GM19397 (cell line): ENCODE data around the gene GRIA3.

Experiments
- ATAC-seq: cut with Tn5 transposase; IDR thresholded peaks from one replicate; pipeline ENCODE4 v1.9.1; 2021; ENCODE audit warnings: mild to moderate bottlenecking, moderate library complexity; ENCODE audit not compliant: unreplicated experiment

Gene GRIA3

DNA sequence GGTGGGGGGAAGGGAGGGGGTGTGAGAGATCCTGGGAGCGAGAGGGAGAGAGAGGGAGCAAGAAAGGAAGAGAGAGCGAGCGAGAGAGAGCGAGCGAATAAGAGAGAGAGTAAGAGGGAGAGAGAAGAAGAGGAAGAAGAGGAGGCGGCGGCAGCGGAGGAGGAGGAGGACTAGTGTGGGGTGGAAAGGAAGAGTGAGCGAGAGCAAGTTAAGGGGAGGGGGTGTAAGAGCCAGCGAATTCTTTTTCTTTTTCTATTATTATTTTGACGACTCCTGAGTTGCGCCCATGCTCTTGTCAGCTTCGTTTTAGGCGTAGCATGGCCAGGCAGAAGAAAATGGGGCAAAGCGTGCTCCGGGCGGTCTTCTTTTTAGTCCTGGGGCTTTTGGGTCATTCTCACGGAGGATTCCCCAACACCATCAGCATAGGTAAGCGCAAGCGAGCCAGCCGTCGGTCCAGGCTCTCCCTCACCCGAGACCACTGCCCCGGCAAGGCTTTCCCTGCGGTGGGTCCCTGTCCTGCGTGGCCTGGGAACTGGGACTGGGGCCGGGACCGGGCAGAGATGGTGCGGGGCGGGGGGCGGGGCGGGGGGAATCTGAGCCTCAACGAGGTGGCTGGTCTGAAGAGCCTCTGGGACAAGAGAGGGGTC lies at the start of gene GRIA3:
Gene GRIA3 (plus strand): TSS at position 60 of the 647 bp plus-strand sequence. CDS start 258 bp downstream, at position 318.
- no peak for ATAC-seq

DNA sequence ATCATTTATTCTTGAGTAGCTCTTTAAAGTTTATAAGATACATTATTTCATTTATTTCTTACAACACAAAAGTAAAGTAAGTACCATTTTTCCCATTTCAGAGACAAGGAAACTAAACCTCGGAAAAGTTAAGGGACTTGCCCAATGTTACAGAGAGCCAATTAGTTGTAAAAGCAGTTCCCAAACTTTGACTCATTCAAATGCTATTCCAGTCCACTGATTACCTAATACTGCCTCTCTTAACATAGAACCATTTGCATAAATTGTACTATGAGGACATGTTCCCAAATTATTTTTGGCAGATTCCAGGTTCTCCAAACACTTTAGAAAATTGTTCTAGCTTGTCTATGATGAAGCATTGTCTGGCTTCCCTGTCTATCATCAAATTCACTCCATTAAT lies 45.6 kb upstream of the GRIA3 start:
- no peak for ATAC-seq

DNA sequence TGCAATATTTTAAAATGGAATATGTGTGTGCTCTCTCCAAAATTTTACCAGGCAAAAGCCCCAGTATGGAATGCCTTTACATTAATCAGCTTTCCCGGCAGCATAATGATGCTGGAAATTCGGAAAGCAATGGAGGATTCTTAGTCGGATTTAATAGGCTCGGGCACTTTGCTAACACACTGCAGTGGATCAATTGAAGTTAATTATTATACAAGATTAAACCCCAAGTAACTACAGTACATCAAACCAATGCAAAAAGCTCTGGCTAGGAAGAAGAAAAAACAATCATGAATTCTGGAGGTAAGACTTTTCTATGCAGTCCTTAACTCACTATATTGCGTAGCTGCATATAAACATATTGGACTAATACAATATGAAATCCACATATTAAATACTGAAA lies 43.6 kb upstream of the GRIA3 start:
- ATAC-seq: no peak

DNA sequence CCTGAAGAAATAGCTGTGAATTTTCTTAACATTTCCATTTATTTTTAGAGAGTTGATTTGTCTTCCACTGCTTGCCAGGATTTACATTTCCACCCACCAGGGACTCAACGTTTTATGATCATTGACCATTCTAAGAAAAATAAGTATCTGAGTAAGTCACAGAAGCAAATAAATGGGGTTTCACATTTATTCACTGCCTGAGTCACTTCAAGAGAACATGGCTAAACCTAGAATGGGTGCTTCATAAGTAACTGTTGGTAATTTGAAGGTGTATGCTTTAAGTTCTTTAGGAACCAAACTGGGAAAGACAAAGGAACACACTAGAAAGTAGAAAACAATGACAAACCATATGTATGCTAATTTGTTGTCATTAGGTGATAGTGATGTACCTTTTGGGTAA lies 43.2 kb upstream of the GRIA3 start:
- ATAC-seq: no peak

DNA sequence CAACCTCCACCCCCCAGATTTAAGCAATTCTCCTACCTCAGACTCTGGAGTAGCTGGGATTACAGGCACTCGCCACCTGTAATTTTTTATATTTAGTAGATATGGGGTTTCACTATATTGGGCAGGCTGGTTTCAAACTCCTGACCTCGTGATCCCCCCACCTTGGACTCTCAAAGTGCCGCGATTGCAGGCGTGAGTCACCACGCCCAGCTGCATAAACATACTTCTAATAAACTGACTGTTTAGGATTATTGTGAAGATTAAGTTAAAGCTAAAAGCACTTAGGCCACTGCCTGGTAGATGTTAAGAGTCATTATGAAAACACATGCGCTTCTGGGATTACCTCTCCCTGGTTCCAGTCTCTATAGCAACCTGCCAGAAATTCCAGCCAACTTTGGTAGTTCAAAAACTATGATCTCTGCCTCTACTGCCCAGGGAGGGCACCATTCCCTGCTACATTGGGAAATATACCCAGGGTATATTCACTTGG lies 30.2 kb upstream of the GRIA3 start:
- ATAC-seq: no peak

DNA sequence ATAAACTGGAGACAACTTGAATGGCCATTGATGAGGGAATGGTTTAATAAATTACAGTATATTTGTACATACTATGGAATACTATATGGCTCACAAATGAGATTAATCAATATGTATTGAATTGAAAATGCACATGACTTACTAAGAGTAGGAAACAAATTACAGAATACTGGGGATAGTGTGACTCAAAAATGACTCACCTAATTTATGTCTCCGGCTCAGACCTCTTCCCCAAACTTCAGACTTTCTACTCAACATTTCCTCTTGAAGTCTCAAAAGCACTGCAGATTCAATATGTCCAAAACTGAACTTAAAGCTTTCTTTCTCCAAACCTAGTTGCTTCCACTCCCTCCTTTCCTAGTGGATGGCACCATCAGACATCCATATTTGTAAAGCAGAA lies 28.8 kb upstream of the GRIA3 start:
- no peak for ATAC-seq

DNA sequence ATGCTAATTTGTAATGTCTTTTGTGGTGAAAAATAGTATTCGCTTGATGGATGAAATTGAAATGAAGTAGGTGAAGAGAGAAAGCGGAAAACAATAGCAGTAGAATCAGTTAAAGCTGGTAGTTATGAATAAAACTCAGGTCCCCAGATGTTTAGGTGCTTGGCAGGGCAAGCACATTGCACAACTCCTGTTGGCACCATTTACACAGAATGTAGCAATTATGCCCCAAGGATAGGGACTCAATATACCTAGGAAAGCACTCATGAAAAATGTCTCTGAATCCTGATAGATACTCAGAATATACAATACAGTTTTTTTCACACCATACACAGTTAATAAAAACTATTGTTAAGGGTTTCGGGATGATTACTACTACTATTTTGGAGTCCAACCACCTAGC lies 26.5 kb upstream of the GRIA3 start:
- no peak for ATAC-seq

DNA sequence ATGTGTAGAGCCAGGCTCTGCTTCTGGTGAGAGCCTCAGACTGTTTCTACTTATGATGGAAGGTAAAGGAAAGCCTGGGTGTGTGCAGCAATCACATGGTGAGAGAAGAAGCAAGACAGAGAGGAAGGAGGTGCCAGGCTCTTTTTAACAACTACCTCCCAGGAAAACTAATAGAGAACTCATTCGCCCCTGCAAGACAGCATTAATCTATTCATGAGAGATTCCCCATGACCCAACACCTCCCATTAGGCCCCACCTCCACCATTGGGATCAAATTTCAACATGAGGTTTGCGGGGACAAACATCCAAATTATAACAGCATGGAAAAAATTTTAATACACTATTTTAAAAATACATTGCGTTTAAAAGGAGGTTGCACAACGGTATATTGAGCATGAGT lies 24.7 kb upstream of the GRIA3 start:
- ATAC-seq: no peak

DNA sequence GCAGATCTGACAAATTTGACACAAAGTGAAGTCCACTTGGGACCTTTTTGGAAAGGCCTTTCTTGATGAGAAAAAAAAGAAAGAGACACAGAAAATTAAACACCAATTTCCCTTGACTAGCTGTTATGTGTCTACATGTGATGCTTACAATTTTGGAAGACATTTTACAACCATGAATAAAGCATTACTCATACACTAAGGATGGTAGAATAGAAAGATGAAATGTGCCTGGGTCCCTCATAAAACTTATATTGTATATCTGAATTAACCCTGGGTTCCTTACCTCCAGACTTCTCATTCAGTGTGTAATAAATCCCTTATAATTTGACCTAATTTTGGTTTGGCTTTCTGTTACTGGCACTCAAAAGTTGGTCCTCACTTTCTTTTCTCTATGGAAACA lies 16.5 kb upstream of the GRIA3 start:
- ATAC-seq: no peak

DNA sequence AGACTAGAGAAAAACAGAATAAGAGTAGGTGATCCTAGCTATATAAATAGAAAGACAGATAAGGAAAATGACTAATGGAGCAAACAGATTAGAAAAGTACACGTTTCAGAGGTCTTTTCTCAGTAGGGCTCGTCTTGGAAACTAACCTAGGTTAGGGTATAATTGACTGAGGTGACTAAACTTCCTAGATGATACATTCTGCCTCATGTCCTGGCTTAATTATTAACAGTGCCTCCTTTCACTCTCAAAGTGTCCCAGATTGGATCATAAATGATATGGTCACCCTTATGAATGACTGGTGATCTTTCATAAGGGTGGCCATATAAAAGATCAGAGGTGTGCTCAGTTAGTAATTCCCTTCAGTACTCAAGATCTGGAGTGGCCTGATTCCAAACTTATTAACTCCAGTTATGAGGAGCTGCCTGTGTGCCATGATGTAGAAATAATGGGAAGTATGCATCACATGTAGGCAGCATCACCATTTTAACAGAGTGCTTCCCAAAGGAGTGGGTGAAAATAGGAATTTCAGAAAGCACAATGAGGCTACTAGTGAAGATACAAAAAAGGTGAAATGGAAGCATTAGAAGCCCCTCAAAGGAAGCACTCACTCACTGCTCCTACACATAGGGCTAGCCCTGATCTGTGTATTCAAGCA lies 14.7 kb upstream of the GRIA3 start:
- no peak for ATAC-seq

DNA sequence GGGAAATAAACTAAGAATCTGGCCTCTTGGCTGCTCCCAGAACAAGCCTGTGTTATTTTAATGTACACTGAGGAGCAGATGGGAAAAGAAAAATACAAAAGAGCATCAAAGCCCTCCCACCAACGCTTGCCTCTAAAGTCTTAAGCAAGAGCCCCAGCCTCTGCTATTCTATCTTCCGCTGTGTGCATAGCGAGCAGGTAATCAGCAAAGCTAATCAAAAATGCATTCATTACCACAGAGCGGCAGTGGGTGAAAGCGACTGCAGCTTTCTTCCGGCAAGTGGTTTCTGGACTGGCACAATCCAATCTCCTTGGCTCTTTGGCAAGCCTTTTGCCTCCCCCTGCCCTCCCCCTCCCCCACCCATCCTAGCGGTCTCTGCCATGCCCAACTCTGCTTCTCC lies 13.5 kb upstream of the GRIA3 start:
- ATAC-seq: no peak

DNA sequence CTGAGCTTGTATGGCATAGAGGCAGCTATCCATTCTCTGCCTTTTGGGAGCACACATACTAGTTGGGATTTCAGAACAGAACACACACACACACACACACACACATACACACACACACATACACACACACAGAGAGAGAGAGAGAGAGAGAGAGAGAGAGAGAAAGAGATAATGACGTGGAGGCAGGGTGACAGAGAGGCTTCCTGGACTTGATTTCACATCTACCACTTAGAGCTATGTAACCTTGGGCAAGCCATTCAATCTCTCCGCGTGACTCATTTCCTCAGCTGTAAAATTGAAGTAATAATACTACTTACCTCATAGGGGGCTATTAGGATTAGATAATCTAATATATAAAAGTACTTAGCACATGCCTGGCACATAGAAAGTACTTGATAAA lies 12.3 kb upstream of the GRIA3 start:
- no peak for ATAC-seq

DNA sequence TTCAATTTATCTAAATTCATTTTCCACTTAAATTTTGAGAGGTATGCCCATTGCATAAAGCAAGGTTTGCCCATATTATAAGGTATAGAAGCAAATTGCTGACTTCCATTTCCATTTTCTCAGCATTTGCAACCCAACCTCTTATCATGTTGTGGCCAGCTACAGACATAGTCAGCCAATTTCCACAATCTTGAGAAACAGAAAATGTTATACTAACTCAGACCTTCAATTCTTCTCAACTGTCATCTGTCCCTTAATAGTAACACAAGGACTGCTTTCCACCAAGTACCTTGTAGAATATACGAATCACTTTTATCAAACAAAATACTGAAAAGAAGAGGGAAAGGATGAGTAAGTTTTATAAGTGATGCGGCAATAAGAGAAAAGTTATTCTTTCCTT lies 11.2 kb upstream of the GRIA3 start:
- ATAC-seq: no peak

DNA sequence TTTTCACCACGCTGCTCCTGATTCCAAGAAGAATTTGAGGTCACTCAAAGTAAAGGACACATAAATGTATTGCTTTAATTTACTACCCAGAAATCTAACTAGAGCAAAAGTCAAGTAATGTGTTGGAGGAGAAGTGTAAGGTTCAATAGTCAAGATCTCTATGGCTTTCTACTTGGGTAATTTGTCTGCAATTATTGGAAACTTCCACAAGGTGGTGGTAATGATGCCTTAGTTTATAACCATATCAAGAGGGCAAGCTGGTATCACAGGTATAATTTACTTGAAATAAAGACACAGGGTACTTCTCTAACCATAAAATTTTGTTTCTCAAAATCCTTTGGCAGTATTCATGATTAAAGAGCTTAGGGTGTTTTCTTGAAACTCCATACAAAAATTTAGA lies 10.2 kb upstream of the GRIA3 start:
- no peak for ATAC-seq

DNA sequence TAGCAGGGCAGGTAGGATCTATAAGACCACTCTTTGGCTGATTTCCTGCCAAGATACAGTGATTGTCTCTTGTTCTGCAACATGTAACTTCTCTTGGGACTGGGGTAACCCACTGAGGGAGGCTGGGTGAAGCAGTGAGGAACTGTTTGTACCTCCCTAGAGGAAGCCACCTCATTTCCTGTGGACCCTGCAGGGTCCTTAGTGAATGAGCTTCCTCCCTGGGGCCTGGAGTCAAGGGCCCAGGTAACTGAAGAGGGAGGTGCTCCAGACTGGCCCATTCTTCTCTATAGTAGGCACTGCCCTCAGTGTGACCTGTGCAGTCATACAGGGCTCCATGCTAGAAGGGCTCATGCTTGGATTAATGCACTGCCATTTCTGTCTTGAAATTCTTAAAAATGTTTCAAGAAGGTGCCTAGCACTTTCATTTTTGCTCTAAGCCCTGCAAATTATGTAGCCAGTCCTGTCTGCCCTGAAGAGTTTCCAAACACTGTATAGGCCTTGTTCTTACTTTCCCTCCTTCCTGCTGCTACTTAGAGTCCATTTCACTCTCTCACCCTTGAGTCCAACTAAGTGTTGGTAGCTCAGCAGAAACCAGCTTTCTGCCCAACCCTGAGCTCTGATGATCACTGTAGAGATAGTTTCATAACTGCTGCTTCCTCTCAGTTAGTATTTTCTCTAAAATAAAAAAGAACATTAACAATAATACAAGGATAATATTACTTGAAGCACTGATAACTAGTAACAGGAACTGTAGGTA lies 8.5 kb upstream of the GRIA3 start:
- ATAC-seq: no peak

DNA sequence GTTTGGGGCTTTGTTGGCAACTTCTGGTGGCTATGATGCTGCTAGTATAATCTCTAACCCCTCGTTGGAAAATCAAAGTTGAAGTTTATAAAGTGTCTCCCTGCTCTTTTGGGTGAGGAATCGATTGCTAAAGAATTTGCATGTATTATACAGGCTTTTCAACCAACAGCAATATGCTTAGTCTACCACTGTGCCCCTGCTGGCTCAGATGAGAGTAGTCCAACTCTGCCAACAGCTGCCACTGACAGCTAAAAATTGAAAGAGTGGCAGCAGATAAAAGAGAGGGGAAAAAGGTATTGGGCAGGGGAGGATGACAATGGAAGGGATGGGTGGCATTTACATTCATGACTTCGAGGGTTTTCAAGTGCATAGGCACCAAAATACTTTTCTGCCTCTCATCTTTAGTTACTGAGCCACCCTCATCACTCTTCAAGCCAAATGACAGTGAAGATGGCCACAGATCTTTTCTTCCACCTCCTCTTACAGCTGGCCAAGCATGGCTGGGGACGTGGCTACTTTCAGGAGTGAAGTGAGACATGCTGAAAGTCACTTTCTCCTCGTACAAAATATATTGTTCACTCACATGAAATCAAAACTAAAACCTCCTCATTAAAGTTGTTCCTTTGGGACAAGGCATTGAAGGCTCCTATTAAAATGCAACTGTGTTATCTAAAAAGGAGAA lies 2.7 kb upstream of the GRIA3 start:
- ATAC-seq: no peak

DNA sequence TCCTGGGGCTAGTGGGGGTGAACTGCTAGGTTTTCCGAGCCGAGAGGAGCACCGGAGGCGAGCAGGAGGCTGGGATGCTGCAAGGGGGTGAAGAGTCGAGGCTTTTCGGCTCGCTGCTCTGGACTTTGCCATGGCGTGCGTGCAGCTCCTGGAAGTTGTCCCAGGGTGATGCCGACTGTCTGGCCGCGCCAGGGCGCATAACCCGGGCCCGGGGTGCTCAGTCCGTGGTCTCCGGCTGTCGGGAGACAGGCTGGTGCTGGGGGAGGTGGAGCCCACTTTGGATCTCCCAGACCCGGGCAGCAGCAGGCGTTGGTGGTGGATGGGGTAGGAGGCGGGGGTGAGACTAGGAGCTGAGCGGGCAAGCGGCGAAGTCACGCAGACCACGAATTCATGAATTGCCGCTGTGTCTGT lies 793 bp downstream of the GRIA3 start:
- ATAC-seq: no peak

DNA sequence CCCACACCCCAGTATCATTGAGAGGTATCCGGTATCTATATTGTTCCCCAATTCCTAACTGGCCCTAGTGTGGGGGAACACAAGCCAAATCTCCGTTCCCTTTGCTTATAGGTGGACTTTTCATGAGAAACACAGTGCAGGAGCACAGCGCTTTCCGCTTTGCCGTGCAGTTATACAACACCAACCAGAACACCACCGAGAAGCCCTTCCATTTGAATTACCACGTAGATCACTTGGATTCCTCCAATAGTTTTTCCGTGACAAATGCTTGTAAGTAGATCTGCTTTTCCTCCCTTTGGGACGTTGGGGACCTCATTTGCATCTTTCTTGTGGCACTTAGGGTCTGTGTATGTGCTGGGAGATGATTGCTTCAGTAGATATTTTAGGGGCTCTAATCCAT lies 1.6 kb downstream of the GRIA3 start:
- no peak for ATAC-seq

DNA sequence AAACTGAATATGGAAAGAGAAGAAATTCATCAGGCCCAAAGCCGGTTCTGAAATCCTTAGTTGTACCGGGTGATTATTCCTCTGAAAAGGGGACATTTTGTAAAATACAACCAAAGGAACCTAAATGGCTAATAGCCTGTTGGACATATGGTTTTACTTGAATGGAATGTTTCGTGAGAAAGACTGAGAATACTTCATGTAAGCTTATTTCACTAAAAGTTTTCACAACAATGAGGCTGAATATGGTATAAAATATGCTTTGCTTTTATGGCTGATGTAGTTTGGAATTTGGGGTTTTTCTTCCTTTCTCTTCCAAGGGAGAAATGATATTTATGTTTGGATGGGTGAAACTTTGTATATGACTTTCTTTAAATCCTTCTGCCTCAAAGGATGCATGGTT lies 2.7 kb downstream of the GRIA3 start:
- ATAC-seq: no peak

DNA sequence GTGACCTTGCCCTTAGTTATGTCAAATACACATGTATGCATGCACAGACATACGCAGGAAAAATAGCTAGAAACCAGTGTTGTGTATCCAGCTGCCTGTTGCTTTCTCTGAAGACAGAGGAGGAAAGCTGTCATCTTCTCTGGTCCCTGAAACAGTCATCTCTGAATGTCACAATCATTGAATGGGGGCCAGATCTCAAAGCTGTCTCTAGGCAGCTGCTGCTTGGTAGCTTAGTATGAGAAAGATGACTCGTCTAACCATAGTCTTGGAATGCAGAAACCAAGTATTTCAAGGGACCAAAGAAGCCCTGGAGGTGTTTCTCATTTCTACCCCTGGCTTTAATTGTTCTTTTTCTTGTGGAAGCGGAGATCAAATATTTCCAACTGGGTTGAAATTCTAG lies 4.0 kb downstream of the GRIA3 start:
- no peak for ATAC-seq

DNA sequence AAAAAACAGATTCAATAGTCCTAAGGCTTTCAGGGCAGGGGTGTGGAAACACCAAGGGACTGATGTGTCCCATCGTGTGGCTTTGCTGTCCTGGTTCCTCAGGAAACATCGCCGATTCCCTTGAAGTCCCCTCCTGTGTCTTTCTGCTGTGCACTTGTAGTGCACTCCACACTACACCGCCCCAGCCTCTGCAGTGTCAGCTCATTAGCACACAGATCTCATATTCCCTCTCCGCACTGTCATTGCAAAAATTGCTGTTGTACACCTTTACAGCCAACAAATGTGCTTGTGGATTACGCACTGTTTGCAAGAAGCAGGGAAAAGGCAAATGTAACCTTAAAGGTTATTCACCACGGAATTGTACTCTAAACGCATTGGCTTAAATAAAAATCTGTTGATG lies 5.3 kb downstream of the GRIA3 start:
- no peak for ATAC-seq

DNA sequence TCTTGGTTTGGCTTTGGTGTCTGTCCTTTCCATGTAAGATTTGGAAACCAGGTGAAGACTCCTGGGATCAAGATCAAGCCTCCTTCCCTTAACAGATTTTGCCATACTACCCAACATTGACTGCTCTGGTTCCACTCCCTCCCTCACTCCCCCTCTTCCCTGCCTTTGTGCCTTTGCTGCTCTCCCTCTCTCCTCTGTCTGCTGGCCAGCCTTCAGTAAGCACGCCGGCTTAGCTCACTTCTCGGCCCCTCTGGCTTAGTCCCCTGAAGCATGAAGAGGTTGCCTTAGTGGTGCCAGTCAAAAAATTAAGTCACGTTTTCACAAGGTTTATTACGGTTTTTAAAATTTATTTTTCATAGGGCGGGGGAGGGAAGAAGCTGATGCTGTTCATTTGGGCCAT lies 6.0 kb downstream of the GRIA3 start:
- ATAC-seq: no peak
